ENCODE data around the gene PHF20. TPM values are rescaled to one million over a fixed set of nuclear protein-coding genes. Genes with fewer than 3 reads are reported as not detected.

PHF20 gene
- total and polyA plus RNA-seq, 12 donors: 23.4 to 44.7 (median 36.0) TPM

DNA sequence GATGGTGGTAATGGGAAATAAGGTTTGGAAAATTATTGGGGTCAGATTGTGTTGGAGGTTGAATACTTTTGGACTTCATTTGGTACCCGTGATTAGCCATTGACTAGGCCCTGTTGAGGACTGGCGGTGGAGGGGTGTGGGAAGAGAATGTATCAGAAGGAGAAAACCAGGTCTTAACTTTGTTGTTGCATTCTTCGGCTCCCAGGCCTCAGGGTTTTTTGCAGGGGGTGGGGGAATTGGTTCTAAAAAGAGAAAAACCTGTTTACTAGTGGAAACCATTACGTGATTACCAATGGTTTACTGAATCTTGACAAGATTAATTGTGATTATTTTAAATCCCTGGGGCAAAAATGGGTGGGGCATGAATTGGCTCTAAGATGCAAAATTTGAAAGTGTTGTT is 85.1 kb downstream of the PHF20 start:
- 93 to 96% methylated on average over 4 of the region's 4 CpGs for WGBS, 2 donors
- H3K27ac ChIP-seq: no peak overlapping the region

GRCh38 chr20:35866418-35867202 is 94.8 kb downstream of the PHF20 start:
- ATAC-seq: no peak
- intact Hi-C loops (cut with DNase I): no loop called here
- TF ChIP-seq CTCF (IDR thresholded peaks at IDR 0.05): no peak

More for the DNA sequence above, 85.1 kb downstream of the PHF20 start:
- intact Hi-C loops (cut with DNase I): no loop called here
- peaks cover 0 to 5% (median 0%) of the 10 kb centered on the region in 9 donors for H3K4me1 ChIP-seq
- H3K4me3 ChIP-seq: no peak overlapping the region
- ATAC-seq (no peak), DNase-seq (no peak)
- H3K9me3 ChIP-seq: no peaks in the 10 kb centered on the region
- H3K27me3 ChIP-seq: no peaks in the 10 kb centered on the region
- H3K36me3 ChIP-seq: peaks cover 0 to 58% (median 2%) of the 10 kb centered on the region in 9 donors
- TF ChIP-seq CTCF (IDR thresholded peaks at IDR 0.05): no peak

DNA sequence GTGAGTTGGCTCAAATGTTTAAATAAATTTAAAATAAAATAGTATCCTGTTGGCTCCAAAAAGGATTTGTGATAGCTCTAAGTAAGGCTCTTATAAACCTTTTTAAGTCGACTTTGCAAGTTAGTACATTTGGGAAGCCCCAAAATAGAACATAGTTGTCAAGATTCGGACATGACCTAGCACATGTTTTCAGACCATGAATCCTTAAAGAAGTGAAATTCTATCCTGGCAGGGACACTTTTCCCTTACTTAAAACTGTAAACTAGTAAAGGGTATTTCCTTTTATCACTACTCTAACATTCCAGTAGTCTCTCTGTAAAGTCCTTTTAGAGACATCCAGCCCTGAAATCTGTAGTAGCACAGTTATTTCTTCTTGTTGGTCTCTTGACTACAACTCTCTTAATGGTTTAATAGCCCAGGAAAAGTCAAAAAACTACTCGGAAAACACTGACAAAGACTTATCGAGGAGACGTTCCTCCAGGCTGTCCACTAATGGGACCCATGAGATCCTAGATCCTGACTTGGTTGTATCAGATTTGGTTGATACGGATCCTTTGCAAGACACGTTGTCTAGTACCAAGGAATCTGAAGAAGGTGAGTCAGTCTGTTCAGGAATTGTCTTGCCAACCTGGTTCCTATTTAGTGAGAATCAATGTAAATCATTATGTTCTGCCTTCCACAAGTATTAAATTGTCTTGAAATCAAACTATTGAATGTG is 98.9 kb downstream of the PHF20 start:
- Histone ChIP-seq H3K36me3 (peaks cover 0 to 51% (median 4%) of the 10 kb centered on the region in 9 donors), H3K27ac (peak overlapping the region in 5 of 10 donors; percentile 14 to 68 (median 32)), H3K4me1 (peaks cover 0 to 35% (median 11%) of the 10 kb centered on the region in 9 donors), H3K27me3 (no peaks in the 10 kb centered on the region), H3K4me3 (no peak overlapping the region), H3K9me3 (no peaks in the 10 kb centered on the region)
- TF ChIP-seq CTCF (IDR thresholded peaks at IDR 0.05): no peak
- intact Hi-C loops (cut with DNase I): loop anchor here in 1 of 10 donors (10.0 kb wide), 1 partner anchor 136 kb away; no protein-coding TSS in a partner anchor
- ATAC-seq: no peak
- DNase-seq: no peak
- 70 to 73% methylated on average over 7 of the region's 7 CpGs for WGBS, 2 donors

More at GRCh38 chr20:35866418-35867202, 94.8 kb downstream of the PHF20 start:
- no peaks in the 10 kb centered on the region for H3K9me3 ChIP-seq
- DNase-seq: no peak
- H3K4me1 ChIP-seq: peaks cover 0 to 19% (median 6%) of the 10 kb centered on the region in 9 donors
- H3K27ac ChIP-seq: no peak overlapping the region
- no peak overlapping the region for H3K4me3 ChIP-seq
- H3K36me3 ChIP-seq: peaks cover 0 to 50% (median 0%) of the 10 kb centered on the region in 9 donors
- 55 to 68% methylated on average over 1 of the region's 1 CpG for WGBS, 2 donors
- no peaks in the 10 kb centered on the region for H3K27me3 ChIP-seq

DNA sequence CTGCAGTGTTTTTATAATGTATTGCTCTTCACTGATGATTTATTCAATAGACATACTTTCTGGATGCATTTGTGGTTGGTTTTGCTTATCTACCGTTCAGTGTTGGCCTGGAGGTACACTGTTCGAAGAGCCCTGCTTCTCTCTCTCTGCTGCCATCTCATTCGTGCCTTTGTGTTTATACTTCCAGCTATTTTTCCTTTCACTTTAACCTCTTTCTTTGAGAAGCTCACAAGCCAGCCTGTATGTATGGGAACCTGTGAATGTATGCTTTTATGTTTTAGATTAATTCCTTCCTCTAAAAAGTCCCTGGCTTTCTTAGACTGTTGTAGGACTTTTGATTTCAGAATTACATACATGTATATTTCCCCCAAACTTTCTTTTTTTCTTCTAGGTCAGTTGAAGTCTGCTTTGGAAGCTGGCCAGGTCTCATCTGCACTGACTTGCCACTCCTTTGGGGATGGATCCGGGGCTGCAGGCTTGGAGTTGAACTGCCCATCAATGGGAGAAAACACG is 99.5 kb downstream of the PHF20 start:
- Histone ChIP-seq H3K9me3 (no peaks in the 10 kb centered on the region), H3K27ac (peak overlapping the region in 6 of 10 donors; percentile 14 to 68 (median 32)), H3K27me3 (no peaks in the 10 kb centered on the region), H3K4me3 (peak overlapping the region in 1 of 10 donors; percentile 26), H3K36me3 (peaks cover 0 to 56% (median 4%) of the 10 kb centered on the region in 9 donors), H3K4me1 (peaks cover 0 to 39% (median 13%) of the 10 kb centered on the region in 9 donors)
- TF ChIP-seq CTCF (IDR thresholded peaks at IDR 0.05): no peak
- intact Hi-C loops (cut with DNase I): loop anchor here in 1 of 10 donors (10.0 kb wide), 1 partner anchor 137 kb away; no protein-coding TSS in a partner anchor
- peak; percentile 18 to 49 for DNase-seq
- ATAC-seq: peak in 2 of 8 donors; percentile 24 to 31
- WGBS, 2 donors: 33 to 39% methylated on average over 5 of the region's 5 CpGs
